ENCODE measurements around the gene SORCS1. TPM values are rescaled to one million over a fixed set of nuclear protein-coding genes. Genes with fewer than 3 reads are reported as not detected.

Gene SORCS1
- polyA plus RNA-seq, 3 donors, result 0.09 TPM; not detected in 2

DNA sequence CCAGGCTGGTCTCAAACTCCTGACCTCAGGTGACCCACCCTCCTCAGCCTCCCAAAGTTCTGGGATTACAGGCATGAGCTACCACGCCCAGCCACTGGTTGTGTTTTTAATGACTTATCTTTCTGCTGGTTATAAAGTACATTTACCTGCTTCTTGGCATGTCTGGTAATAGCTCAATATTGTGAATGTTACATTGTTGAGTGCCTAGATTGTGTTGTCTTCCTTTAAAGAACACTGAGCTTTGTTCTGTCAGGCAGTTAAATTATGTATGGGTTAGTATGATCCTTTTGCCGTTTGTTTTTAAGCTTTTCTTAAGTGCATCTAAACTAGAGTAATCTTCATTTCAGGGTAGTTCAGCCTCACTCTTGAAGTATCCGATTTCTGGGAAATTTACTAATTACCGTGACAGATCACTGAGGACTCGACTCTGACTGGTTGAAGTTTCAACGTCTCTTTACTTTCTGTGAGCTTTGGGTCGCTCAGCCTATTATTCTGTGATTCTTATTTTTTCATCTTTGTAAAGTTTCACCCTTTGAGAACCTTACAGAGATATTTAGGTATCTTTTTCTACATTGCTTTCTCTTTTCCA is 617.4 kb downstream of the SORCS1 start:
- H3K9me3 Mint-ChIP-seq, result peaks cover 0 to 3% (median 1%) of the 10 kb centered on the region in 7 donors
- Histone ChIP-seq H3K27me3 (ENCODE audit: control insufficient read depth in 2 of 2, insufficient read depth in 2 of 2, low read length in 2 of 2) (no peaks in the 10 kb centered on the region), H4K20me1 (ENCODE audit: insufficient read depth, low read length) (no peaks in the 10 kb centered on the region)

DNA sequence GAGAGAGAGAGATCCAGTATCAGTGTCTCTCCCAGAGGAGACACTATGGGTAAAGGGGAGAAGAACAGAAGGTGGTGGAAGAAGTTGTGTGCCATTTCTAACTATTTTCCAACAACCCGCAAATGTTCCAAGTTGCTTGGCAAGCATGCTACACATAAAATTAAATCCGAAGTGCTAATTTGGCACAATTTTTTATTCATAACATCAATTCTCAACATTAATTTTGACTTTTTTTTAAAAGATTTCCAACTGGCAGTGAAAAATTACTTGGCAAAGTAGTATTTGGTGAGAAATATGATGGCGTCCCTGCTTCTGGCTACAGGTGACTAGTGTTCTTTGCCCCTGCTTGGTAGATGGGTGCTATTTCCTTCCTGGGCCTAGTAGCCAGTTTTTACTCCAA is 622.0 kb downstream of the SORCS1 start:
- Mint-ChIP-seq H3K4me3 (no peak overlapping the region), H3K36me3 (no peaks in the 10 kb centered on the region), H3K9me3 (peaks cover 0 to 3% (median 0%) of the 10 kb centered on the region in 7 donors), H3K27me3 (ENCODE audit: low read depth in 3 of 3) (peaks cover 0 to 3% (median 2%) of the 10 kb centered on the region in 3 donors), H3K4me1 (no peaks in the 10 kb centered on the region), H3K27ac (no peak overlapping the region)
- Histone ChIP-seq H3K27ac (ENCODE audit: low read depth in 1 of 2, low read length in 2 of 2) (no peak overlapping the region), H3K27me3 (ENCODE audit: control insufficient read depth in 2 of 2, insufficient read depth in 2 of 2, low read length in 2 of 2) (no peaks in the 10 kb centered on the region), H3K4me1 (ENCODE audit: control insufficient read depth in 1 of 2, insufficient read depth in 2 of 2, low read length in 2 of 2) (no peaks in the 10 kb centered on the region), H3K4me2 (replicated peaks; ENCODE audit: extremely low read depth, low read length, poor library complexity, severe bottlenecking) (no peak overlapping the region), H3K4me3 (replicated peaks in 1 of 3; ENCODE audit: low read depth in 2 of 3, low read length in 3 of 3) (no peak overlapping the region), H3K79me2 (ENCODE audit: insufficient read depth, low read length) (no peaks in the 10 kb centered on the region), H3K9me3 (replicated peaks in 1 of 2; ENCODE audit: control insufficient read depth in 1 of 2, insufficient read depth in 1 of 2, low read length in 2 of 2) (no peaks in the 10 kb centered on the region), H2AFZ (ENCODE audit: insufficient read depth, low read depth, low read length, poor library complexity, severe bottlenecking) (no peak overlapping the region), H3K36me3 (replicated peaks in 1 of 2; ENCODE audit: control insufficient read depth in 1 of 2, insufficient read depth in 2 of 2, low read length in 2 of 2) (no peaks in the 10 kb centered on the region), H3K9ac (ENCODE audit: insufficient read depth, low read length, poor library complexity, severe bottlenecking) (no peak overlapping the region), H4K20me1 (ENCODE audit: insufficient read depth, low read length) (no peaks in the 10 kb centered on the region)
- DNase-seq, result no peak
- TF ChIP-seq, protein P1, sequence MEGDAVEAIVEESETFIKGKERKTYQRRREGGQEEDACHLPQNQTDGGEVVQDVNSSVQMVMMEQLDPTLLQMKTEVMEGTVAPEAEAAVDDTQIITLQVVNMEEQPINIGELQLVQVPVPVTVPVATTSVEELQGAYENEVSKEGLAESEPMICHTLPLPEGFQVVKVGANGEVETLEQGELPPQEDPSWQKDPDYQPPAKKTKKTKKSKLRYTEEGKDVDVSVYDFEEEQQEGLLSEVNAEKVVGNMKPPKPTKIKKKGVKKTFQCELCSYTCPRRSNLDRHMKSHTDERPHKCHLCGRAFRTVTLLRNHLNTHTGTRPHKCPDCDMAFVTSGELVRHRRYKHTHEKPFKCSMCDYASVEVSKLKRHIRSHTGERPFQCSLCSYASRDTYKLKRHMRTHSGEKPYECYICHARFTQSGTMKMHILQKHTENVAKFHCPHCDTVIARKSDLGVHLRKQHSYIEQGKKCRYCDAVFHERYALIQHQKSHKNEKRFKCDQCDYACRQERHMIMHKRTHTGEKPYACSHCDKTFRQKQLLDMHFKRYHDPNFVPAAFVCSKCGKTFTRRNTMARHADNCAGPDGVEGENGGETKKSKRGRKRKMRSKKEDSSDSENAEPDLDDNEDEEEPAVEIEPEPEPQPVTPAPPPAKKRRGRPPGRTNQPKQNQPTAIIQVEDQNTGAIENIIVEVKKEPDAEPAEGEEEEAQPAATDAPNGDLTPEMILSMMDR (IDR thresholded peaks at IDR 0.05), result no peak
- no CpG with 5 or more reads among the region's 3 CpGs for WGBS (ENCODE audit: insufficient coverage)
- intact Hi-C loops (cut with micrococcal nuclease), result no loop called here

More for the DNA sequence above, 617.4 kb downstream of the SORCS1 start:
- 100% methylated on average over 1 of the region's 7 CpGs for WGBS (ENCODE audit: insufficient coverage)
- Mint-ChIP-seq H3K36me3 (no peaks in the 10 kb centered on the region), H3K4me1 (no peaks in the 10 kb centered on the region), H3K27ac (no peak overlapping the region), H3K4me3 (no peak overlapping the region), H3K27me3 (ENCODE audit: low read depth in 3 of 3) (peaks cover 0 to 6% (median 2%) of the 10 kb centered on the region in 3 donors)
- no peak overlapping the region for H3K4me3 ChIP-seq (replicated peaks in 1 of 3; ENCODE audit: low read depth in 2 of 3, low read length in 3 of 3)
- no peaks in the 10 kb centered on the region for H3K36me3 ChIP-seq (replicated peaks in 1 of 2; ENCODE audit: control insufficient read depth in 1 of 2, insufficient read depth in 2 of 2, low read length in 2 of 2)
- no peak for DNase-seq
- no peak overlapping the region for H2AFZ ChIP-seq (ENCODE audit: insufficient read depth, low read depth, low read length, poor library complexity, severe bottlenecking)
- no peak overlapping the region for H3K27ac ChIP-seq (ENCODE audit: low read depth in 1 of 2, low read length in 2 of 2)
- TF ChIP-seq, protein P1 (IDR thresholded peaks at IDR 0.05), result no peak
- H3K79me2 ChIP-seq (ENCODE audit: insufficient read depth, low read length), result no peaks in the 10 kb centered on the region
- peaks cover 0 to 2% of the 10 kb centered on the region in 2 donors for H3K9me3 ChIP-seq (replicated peaks in 1 of 2; ENCODE audit: control insufficient read depth in 1 of 2, insufficient read depth in 1 of 2, low read length in 2 of 2)
- H3K9ac ChIP-seq (ENCODE audit: insufficient read depth, low read length, poor library complexity, severe bottlenecking), result no peak overlapping the region
- H3K4me1 ChIP-seq (ENCODE audit: control insufficient read depth in 1 of 2, insufficient read depth in 2 of 2, low read length in 2 of 2), result no peaks in the 10 kb centered on the region
- H3K4me2 ChIP-seq (replicated peaks; ENCODE audit: extremely low read depth, low read length, poor library complexity, severe bottlenecking), result no peak overlapping the region
- intact Hi-C loops (cut with micrococcal nuclease), result no loop called here

All from CD14-positive monocyte (primary cell).